Skeletal muscle cell (primary cell): ENCODE measurements around the gene HYAL2.
"Not testable (repeated sequence)": the region's sequence is repeated elsewhere in the genome, so short reads cannot be mapped to it uniquely, and the experiment has no call there.

ENCODE experiments used
- DNase-seq: peaks from one replicate; pipeline ENCODE4 v3.0.0-alpha.2; 2010; ENCODE audit warnings: low read depth
- H3K4me3 ChIP-seq: 2 replicates; pipeline ENCODE4 v1.5.1; 2011; ENCODE audit warnings: low read depth, mild to moderate bottlenecking, control low read depth, low read length, moderate library complexity

Gene HYAL2

DNA sequence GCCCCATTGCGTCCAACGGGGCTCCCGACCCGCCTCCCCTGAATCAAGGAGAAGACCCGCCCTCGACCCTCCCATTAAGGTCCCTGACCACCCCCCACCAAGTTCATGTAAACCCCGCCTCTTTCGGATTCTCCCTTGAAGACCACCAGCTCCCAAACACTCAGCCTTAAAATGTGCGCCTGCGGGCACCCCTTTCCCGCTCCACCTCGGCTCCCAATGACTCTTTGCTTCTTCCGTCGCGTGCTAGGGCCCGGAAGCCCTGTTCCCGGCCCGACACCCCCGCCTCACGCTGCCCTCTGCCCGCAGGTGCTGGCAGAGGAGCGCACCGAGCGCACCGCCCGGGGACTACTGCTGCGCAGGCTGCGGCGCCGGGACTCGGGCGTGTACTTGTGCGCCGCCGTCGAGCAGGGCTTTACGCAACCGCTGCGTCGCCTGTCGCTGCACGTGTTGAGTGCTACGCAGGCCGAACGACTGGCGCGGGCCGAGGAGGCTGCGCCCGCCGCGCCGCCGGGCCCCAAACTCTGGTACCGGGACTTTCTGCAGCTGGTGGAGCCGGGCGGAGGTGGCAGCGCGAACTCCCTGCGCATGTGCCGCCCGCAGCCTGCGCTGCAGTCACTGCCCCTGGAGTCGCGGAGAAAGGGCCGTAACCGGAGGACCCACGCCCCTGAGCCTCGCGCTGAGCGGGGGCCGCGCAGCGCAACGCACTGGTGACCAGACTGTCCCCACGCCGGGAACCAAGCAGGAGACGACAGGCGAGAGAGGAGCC lies 46.4 kb downstream of the HYAL2 start:
- H3K4me3 ChIP-seq = no peak overlapping the region
- DNase-seq = no peak

- DNase-seq = no peak
- no peak overlapping the region for H3K4me3 ChIP-seq
These were observed 47.2 kb downstream of the HYAL2 start for GRCh38 chr3:50275141-50275995.

GRCh38 chr3:50274371-50275104 lies 48.0 kb downstream of the HYAL2 start:
- no peak overlapping the region for H3K4me3 ChIP-seq
- DNase-seq = no peak

GRCh38 chr3:50273689-50274065 lies 48.9 kb downstream of the HYAL2 start:
- DNase-seq = no peak

DNA sequence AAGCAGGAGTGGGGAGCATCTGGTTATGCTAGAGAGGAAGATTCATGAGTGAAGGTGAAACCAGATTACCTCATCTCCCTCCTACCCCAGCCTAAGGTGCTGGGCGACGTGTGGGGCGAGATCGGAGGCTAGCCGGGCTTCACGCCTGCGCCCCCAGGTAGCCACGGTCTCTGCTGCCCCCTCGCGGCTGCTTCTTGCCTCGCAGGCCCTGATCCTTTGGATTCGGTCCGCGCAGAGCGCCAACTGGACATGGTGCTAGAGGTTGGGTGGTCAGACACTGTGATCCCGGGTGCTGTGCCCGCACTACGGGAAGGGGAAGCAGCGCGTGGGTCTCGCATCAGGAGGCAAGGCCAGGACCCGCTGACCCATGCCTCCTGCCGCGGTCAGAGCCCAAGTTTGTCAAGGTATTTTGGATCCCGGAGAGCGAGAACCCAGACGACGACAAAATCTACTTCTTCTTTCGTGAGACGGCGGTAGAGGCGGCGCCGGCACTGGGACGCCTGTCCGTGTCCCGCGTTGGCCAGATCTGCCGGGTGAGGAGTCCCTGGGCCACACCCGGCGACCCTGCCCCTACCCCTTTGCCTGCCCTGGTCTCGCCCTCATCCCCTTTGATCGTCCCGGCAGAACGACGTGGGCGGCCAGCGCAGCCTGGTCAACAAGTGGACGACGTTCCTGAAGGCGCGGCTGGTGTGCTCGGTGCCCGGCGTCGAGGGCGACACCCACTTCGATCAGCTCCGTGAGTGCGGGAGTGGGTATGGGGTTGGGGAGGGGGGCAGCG lies 49.4 kb downstream of the HYAL2 start:
- H3K4me3 ChIP-seq = peak overlapping the region; percentile 27
- DNase-seq = no peak

More at GRCh38 chr3:50273689-50274065, 48.9 kb downstream of the HYAL2 start:
- H3K4me3 ChIP-seq = no peak overlapping the region

DNA sequence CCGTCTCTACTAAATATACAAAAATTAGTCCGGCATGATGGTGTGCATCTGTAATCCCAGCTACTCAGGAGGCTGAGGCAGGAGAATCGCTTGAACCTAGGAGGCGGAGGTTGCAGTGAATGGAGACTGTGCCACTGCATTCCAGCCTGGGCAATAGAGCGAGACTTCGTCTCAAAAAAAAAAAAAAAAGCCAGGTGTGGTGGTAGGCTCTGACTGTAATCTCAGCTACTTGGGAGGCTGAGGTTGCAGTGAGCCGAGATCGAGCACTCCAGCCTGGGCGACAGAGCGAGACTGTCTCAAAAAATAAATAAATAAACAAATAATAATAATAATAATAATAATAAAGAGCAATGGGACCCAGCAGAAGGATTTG lies 50.0 kb downstream of the HYAL2 start:
- not testable (repeated sequence) for DNase-seq, H3K4me3 ChIP-seq

GRCh38 chr3:50271314-50271936 lies 51.1 kb downstream of the HYAL2 start:
- no peak for DNase-seq
- H3K4me3 ChIP-seq = no peak overlapping the region

DNA sequence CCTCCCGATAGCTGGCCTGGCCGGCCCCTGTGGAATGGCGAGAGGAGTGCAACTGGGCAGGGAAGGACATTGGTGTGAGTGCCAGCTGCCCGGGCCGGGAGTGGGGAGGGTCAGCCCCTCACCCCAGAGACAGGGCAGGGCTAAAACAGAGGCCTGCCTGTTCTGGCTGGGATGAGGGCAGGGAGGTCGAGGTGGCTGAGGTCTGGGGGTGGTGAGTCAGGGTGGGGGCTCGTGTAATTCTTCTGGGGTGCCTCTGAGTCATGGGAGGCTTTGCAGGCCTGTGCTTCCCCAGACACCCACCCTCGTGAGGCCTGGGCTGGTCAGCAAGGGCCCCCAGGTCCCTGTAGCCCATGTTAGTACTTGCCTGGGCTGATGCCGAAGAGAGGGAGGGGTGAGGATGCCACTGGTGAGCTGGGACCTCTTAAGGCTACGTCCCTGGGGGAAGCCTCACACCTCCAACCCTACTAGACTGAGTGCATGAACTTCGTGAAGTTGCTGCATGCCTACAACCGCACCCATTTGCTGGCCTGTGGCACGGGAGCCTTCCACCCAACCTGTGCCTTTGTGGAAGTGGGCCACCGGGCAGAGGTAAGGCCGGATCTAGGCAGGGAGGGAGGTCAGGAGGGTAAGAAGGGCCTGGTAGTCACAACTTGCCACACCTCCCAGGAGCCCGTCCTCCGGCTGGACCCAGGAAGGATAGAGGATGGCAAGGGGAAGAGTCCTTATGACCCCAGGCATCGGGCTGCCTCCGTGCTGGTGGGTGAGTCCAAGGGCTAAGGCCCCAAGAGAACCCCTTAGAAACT lies 51.9 kb downstream of the HYAL2 start:
- DNase-seq = no peak
- H3K4me3 ChIP-seq = no peak overlapping the region

DNA sequence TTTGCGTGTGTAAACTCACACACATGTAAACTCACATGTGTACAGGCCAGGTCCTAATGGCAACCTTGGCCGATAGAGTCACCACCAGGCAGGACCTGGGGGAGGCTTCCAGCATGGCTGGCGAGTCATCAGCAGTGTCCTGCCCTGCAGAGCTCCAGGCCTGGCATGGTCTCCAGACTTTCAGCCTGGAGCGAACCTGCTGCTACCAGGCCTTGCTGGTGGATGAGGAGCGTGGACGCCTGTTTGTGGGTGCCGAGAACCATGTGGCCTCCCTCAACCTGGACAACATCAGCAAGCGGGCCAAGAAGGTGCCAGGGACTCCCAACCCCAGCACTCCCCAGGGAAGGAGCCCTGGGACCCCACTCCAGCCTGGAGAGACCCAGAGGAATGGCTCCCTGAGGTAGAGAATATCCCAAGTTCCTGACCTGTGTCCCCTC lies 52.5 kb downstream of the HYAL2 start:
- no peak for DNase-seq

GRCh38 chr3:50269460-50269859 lies 53.1 kb downstream of the HYAL2 start:
- no peak overlapping the region for H3K4me3 ChIP-seq
- DNase-seq = no peak

More for the DNA sequence above, 52.5 kb downstream of the HYAL2 start:
- no peak overlapping the region for H3K4me3 ChIP-seq

DNA sequence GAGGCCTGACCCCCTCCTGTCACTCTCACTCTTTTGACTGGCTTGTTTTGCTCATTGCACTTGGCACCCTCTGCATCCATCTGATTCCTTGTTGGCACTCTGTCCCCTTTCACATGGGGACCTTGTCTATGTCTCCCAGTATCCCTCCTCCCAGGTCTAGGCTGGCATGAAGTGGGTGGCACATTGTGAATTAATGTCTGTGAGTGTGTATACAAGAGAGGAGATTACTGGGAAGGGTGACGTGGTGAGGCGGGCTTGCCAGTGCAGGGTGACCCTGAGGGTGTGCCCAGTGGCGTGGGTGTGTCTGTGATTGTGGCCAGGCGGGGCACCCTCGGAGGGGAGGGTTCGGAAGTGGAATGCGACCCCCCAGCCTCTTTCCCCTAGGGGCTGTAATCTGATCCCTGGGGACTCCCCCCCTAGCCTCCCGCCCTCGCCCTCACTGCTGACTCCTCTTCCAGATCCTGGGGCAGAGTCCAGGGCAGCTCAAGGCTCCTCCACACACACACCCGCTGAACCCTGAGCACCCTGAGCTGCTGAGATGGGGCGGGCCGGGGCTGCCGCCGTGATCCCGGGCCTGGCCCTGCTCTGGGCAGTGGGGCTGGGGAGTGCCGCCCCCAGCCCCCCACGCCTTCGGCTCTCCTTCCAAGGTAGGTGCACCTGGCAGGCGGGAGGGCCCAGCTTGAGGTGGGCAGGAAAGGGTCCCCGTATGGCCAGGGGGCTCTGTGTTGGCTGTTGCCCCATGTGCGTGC lies 53.7 kb downstream of the HYAL2 start, which contains the start of gene SEMA3B:
TSS of gene SEMA3B (plus strand) at position 445 of the 749 bp plus-strand sequence. CDS start at position 539, 94 bp downstream.
- DNase-seq = no peak
- H3K4me3 ChIP-seq = peak within 1 kb of the TSS; percentile 53

DNA sequence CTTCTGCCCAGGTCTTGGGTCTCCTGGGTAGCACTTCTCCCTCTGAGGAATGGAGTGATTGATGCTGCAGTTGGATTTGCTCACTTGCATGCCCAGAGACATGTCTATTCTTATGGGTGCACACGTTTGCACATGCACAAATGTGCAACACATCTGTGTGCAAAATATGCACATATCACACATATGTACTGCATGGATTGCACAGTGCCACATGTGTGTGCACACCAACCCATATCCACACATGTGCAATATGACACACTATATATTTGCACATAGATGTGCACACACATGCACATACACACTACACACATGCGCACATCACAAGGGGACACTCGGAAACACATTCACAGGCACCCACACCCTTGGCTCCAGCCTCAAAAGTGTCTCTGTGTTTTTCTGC lies 54.3 kb downstream of the HYAL2 start:
- no peak overlapping the region for H3K4me3 ChIP-seq
- DNase-seq = no peak
